SW 1271 (cell line): ENCODE results near the gene ZFC3H1.
"Not testable (repeated sequence)": the region's sequence is repeated elsewhere in the genome, so short reads cannot be mapped to it uniquely, and the experiment has no call there.

ENCODE experiments used
- DNase-seq, 2 experiments: peaks; one replicate each; lab custom pipeline; 2025; lab: John Stamatoyannopoulos, UW

ZFC3H1 gene

GRCh38 chr12:71576496-71576895 lies 87.2 kb downstream of the ZFC3H1 start:
- no peak for DNase-seq

GRCh38 chr12:71569885-71570284 lies 93.8 kb downstream of the ZFC3H1 start:
- not testable (repeated sequence) for DNase-seq

GRCh38 chr12:71567537-71567936 lies 96.1 kb downstream of the ZFC3H1 start:
- no peak for DNase-seq

GRCh38 chr12:71566655-71567054 lies 97.0 kb downstream of the ZFC3H1 start:
- DNase-seq, result no peak

- DNase-seq, result no peak
These were observed 98.1 kb downstream of the ZFC3H1 start for GRCh38 chr12:71565535-71565934.

GRCh38 chr12:71562676-71563595 lies 100.7 kb downstream of the ZFC3H1 start:
- no peak for DNase-seq
